GM12875 (cell line): ENCODE results near the gene ARHGEF17.

ENCODE experiments used
- H3K4me3 ChIP-seq: one replicate; pipeline ENCODE4 v1.5.1; 2011; ENCODE audit warnings: low read depth, low read length, control low read depth
- TF ChIP-seq, protein P1 (sequence below): IDR thresholded peaks from 2 replicates; pipeline ENCODE4 v1.5.1; 2011; ENCODE audit warnings: low read depth, mild to moderate bottlenecking, control low read depth, inconsistent platforms, low read length, moderate library complexity, borderline replicate concordance; ENCODE audit not compliant: insufficient read depth

ARHGEF17 gene

DNA sequence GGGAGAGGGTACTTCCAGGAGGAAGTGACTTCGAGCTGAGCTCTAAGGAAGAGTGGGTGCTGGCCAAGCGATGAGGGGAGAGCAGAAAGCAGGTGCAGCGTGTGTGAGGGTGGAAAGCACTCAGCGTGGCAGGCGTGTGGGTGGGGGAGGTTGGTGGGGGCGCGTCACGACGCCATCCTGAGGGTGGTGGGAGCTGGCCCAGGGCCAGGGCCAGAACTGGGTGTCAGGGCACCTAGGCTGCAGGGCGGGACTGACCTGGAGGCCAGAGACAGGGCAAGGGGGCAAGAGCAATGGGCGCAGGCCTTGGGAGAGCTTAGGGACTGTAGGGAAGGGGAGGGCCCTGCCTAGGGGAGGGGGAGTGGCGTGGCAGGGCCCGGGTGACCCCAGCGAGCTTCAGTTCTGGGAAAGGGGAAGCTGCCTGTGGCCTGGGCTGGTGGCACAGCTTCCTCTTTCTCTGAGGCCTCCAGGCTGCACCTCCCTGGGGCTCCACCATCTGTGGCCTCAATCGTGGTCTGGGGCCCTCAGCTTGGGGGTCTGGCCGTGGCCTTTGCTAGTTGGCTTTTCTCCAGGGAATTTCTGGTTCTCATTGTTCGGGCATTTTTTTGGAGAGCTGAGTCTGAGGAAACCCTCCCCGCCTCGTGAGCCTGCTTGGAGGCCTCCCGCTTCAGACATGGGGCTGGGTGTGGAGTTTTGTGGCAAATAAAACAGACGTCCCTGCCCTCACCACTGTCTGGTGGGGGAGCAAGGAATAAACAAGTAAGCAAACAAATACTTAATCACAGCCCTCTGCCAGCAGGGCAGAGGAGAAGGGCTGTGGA lies 77.0 kb downstream of the ARHGEF17 start:
- TF ChIP-seq, protein P1, sequence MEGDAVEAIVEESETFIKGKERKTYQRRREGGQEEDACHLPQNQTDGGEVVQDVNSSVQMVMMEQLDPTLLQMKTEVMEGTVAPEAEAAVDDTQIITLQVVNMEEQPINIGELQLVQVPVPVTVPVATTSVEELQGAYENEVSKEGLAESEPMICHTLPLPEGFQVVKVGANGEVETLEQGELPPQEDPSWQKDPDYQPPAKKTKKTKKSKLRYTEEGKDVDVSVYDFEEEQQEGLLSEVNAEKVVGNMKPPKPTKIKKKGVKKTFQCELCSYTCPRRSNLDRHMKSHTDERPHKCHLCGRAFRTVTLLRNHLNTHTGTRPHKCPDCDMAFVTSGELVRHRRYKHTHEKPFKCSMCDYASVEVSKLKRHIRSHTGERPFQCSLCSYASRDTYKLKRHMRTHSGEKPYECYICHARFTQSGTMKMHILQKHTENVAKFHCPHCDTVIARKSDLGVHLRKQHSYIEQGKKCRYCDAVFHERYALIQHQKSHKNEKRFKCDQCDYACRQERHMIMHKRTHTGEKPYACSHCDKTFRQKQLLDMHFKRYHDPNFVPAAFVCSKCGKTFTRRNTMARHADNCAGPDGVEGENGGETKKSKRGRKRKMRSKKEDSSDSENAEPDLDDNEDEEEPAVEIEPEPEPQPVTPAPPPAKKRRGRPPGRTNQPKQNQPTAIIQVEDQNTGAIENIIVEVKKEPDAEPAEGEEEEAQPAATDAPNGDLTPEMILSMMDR: no peak
- peak overlapping the region; percentile 21 for H3K4me3 ChIP-seq

DNA sequence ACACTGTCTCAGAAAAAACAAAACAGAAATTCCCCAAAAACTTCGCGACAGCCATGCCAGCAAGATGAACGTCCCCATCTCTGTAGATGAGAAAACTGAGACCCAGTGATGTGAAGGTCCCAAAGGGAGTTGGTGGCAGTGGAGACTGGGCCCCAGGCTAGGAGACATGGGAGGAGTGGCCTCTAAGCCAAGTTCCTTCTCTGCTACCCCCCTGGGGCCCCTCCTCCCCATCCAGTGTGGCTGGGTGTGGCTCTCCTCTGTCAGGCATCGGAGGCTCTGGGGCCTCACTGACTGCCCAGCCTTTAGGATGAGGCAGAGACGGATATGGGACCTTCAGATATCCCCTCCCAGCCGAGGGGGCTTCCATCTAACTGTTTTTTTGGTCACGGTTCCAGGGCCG lies 77.9 kb downstream of the ARHGEF17 start:
- TF ChIP-seq, protein P1: no peak
- H3K4me3 ChIP-seq: peak overlapping the region; percentile 29

DNA sequence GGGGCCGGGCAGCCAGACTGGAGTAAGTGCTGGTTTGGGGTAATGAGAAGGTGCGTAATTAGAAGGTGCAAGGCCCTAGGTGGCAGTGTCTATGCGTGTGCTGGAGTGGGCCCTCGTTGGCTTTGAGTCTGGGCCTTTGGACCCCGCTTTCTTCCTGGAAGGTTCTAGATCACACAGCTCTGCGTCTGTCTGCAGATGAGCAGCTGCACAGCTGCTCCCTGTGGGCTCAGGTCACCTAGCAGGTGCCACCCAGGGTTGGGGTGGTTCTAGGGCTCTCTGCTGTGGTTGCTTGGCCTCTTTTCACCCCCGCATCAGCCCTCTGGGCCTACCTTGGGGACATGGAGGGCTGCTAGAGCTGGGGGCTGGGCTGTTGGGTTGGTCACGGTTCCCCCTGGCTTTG lies 78.5 kb downstream of the ARHGEF17 start:
- peak overlapping the region; percentile 29 for H3K4me3 ChIP-seq
- TF ChIP-seq, protein P1: no peak

DNA sequence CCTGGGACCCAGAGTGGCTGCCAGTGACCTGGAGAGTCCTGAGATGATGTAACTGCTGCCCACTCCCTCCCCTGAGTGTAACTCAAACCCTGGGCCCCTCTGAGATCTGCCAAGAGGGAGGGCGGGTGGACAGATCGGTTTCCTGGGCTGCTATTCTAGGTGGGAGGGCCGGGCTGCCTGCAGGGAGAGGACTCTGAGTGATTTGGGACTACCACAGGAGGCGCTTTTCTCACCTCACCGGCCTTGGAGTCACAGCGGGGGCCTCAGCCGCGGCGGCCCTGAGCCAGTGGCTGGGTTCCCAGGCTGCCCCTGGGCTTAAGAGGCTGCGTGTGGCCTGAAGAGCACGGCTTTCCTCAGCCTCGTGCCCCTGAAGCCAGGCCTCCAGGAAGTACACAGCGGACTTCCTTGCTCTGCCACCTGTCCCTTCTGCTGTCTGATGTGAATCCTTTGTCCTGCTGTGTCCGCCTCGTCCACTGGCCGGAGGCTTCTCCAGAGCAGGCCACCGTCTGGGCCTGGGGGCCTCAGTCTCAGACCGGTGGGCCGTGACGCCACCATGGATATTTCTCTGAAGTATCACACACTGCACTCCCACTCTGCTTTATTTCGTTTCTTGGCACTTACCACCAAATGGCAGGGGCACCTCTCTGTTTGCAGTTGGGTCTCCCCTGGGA lies 79.7 kb downstream of the ARHGEF17 start:
- TF ChIP-seq, protein P1: 0 out of 2 replicates have a peak, but pooled peaks have one; percentile 4
- no peak overlapping the region for H3K4me3 ChIP-seq

DNA sequence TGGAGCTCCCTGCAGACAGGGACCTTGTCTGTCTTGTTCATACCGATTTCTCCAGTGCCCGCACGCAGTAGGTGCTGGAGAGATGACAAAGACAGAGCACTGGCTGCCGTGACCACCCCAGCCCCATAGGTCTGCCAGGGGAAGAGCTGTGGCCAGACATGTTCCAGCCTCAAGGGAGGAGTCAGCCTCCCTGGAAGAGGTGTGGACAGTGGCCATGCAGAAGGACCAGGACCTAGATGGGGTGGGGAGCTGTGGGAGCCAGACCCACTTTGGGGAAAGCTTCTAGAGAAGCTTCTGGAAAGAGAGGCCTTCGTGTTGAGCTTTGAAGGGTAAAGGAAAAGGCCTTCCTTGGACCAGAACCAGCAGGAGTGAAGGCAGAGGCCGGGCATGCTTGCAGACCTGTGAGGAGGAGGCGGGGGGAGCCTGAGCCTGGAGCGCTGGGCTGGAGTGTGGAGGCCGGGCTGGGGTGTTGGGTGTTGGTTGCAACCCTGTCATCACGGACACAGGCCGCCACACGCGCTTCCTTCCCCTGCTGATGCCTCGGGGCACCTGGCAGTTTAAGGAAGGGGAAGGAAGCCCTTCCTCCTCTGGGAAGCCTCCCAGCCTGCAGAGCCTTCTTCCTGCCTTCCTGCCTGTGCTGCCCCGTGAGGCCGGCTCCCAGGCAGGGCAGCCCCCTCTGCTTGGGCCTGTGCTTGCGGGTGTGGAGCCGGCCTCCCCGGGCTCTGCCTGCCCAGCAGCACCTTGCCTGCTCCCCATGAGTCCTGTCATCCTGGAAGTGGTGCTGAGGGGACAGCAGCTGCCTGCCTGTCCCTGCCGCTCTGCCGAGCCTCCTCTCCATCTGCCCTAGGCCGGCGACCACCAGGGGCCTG lies 80.4 kb downstream of the ARHGEF17 start:
- H3K4me3 ChIP-seq: no peak overlapping the region
- TF ChIP-seq, protein P1: no peak

DNA sequence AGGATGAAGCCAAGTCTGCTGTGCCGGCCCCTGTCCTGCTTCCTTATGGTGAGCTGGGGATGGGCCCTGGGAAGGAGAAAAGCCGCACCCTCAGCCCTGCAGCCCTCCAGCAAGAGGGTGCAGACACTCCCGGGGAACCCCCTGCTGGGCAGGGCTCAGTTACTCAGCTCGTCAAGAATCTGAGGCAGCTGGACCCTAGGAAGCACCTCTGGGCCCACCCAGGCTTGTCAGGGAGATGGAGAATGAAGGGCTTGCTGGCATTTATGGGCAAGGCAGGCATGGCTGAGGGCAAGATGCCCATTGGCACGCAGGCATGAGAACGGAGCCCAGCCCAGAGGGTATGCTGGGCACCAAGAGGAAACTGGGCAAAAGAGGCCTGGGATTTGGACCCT lies 81.1 kb downstream of the ARHGEF17 start:
- H3K4me3 ChIP-seq: no peak overlapping the region
- TF ChIP-seq, protein P1: no peak
